B cell (primary cell): ENCODE measurements around the gene RAD51AP2.

Source experiments
- EZH2 ChIP-seq: IDR thresholded peaks from 2 replicates; pipeline ENCODE4 v1.6.1; 2012; ENCODE audit warnings: borderline replicate concordance, low read depth, mild to moderate bottlenecking, moderate library complexity, low read length; ENCODE audit not compliant: insufficient read depth, poor library complexity, severe bottlenecking
- TF ChIP-seq, protein P1 (sequence below): fragments of 200-600 bp; IDR thresholded peaks from one replicate; pipeline ENCODE4 v1.8.0; 2022; ENCODE audit warnings: antibody characterized with exemption, mild to moderate bottlenecking

DNA sequence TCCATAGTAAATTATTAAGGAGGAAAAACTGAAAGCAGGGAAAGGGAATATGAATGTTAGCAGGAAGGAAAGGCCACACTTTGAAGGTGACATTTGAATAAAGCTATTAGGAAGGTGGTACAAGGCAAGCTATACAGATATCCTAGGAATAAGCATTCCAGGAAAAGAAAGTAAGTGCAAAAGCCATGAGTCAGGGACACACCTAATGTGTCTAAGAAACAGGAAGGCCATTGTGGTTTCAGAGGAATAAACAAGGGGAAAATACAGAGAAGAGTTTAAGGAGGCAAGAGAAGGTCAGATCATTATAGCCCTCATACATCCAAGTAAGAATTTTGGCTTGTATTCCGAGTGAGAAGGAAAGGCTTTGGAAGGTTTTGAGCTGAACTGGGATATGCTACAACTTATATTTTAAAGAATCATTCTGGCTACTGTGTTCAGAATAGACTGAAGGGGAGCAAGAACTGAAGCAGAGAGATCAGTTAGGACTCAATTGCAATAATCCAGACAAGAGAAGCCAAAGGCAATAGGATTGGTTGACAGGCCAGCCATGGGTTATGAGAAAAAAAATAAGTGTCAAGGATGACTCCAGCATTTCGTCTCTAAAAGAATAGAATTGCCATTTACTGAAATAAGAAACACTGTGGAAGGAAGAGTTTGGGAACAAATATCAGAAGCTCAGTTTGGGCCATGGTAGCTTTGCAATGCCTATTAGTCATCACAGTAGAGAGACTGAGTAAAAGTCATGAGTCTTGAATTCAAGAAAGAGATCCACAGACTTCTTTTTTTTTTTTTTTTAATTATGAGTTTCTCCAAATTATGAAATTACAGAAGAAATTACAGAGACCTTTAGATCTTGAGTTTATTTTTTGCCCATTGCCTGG lies 11.3 kb downstream of the RAD51AP2 start:
- TF ChIP-seq, protein P1, sequence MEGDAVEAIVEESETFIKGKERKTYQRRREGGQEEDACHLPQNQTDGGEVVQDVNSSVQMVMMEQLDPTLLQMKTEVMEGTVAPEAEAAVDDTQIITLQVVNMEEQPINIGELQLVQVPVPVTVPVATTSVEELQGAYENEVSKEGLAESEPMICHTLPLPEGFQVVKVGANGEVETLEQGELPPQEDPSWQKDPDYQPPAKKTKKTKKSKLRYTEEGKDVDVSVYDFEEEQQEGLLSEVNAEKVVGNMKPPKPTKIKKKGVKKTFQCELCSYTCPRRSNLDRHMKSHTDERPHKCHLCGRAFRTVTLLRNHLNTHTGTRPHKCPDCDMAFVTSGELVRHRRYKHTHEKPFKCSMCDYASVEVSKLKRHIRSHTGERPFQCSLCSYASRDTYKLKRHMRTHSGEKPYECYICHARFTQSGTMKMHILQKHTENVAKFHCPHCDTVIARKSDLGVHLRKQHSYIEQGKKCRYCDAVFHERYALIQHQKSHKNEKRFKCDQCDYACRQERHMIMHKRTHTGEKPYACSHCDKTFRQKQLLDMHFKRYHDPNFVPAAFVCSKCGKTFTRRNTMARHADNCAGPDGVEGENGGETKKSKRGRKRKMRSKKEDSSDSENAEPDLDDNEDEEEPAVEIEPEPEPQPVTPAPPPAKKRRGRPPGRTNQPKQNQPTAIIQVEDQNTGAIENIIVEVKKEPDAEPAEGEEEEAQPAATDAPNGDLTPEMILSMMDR = no peak
- TF ChIP-seq EZH2 = no peak
